ENCODE results near the gene LAD1.

The LAD1 gene

DNA sequence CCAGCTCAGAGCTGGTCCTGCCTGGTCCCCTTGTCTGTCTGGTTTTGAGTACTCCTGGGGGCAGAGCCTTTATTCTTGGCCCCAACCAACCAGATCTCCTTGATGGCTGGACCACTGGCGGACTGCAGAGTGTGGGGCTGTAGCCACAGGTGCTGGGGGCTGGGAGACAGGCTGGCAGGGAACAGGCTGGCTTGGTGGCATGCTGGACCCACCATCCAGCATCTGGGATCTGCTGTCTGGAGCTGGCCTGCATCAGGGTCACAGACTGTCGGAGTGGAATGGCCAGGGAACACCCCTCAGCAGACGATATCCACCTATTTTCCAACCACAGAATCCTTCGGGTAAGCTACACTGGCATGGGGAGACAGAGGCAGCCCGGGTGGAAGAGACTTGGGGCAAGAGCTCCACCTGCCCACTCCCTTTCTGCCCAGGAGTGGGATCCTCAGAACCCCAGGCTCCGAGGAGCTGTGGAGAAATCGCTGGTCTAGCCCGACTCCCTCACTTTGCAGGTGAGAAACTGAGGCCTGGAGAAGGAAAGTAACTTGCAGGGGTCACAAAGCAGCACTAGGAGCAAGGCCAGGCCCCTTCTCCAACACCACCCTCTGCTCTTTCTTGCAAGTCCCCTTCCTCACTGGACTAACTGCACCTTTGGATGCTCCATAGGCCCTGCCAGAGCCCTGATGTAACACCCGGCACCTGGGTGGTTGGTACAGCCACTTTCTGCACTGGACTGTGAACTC is 62.2 kb downstream of the LAD1 start:
- Histone ChIP-seq H3K79me2 (ENCODE audit: insufficient read depth, low read length) (no peaks in the 10 kb centered on the region), H3K9me2 (replicated peaks; ENCODE audit: low read depth, low read length) (no peaks in the 10 kb centered on the region), H3K36me3 (ENCODE audit: insufficient read depth, low read length) (no peaks in the 10 kb centered on the region), H3K4me3 (ENCODE audit: low read length, poor library complexity, severe bottlenecking) (no peak overlapping the region), H3K9me3 (ENCODE audit: insufficient read depth, low read depth, low read length) (no peaks in the 10 kb centered on the region), H4K20me1 (ENCODE audit: insufficient read depth, low read length, poor library complexity, severe bottlenecking) (no peaks in the 10 kb centered on the region), H3K4me1 (ENCODE audit: insufficient read depth, low read length, poor library complexity, severe bottlenecking) (no peaks in the 10 kb centered on the region), H3K9ac (ENCODE audit: low read depth, low read length, poor library complexity, severe bottlenecking) (no peak overlapping the region), H3K27me3 (ENCODE audit: insufficient read depth, low read length, poor library complexity, severe bottlenecking) (peaks cover 2% of the 10 kb centered on the region), H3F3A (ENCODE audit: low read depth) (no peaks in the 10 kb centered on the region), H2AFZ (ENCODE audit: low read length) (no peak overlapping the region), H3K4me2 (ENCODE audit: low read depth, low read length, poor library complexity, severe bottlenecking) (no peak overlapping the region)
- TF ChIP-seq, protein P1, sequence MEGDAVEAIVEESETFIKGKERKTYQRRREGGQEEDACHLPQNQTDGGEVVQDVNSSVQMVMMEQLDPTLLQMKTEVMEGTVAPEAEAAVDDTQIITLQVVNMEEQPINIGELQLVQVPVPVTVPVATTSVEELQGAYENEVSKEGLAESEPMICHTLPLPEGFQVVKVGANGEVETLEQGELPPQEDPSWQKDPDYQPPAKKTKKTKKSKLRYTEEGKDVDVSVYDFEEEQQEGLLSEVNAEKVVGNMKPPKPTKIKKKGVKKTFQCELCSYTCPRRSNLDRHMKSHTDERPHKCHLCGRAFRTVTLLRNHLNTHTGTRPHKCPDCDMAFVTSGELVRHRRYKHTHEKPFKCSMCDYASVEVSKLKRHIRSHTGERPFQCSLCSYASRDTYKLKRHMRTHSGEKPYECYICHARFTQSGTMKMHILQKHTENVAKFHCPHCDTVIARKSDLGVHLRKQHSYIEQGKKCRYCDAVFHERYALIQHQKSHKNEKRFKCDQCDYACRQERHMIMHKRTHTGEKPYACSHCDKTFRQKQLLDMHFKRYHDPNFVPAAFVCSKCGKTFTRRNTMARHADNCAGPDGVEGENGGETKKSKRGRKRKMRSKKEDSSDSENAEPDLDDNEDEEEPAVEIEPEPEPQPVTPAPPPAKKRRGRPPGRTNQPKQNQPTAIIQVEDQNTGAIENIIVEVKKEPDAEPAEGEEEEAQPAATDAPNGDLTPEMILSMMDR (conservative IDR thresholded peaks at IDR 0.05; ENCODE audit: low read length) = no peak

DNA sequence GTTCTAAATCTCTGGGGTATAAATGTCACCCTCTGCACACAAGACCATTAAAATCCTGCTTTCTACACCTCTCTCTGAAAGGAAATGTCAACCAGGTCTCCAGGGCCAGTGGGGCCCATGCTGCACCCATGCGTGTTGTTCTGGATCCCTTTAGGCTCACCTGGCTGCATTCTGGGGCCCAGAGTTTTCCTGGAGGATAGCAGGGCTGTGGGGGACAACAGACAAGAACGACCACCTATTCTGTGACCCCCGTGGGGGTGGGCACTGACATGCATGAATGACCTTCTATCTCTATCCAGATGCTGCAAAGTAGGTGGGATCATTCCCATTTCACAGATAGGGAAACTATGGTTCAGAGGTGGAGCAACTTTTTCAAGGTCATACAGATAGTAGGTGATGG is 63.2 kb downstream of the LAD1 start:
- H3K9me3 ChIP-seq (ENCODE audit: insufficient read depth, low read depth, low read length) = no peaks in the 10 kb centered on the region
- no peaks in the 10 kb centered on the region for H3K27me3 ChIP-seq (ENCODE audit: insufficient read depth, low read length, poor library complexity, severe bottlenecking)
- H3K36me3 ChIP-seq (ENCODE audit: insufficient read depth, low read length) = no peaks in the 10 kb centered on the region
- TF ChIP-seq EZH2phosphoT487 (IDR thresholded peaks at IDR 0.05; ENCODE audit: borderline replicate concordance) = no peak
- TF ChIP-seq, protein P1 (conservative IDR thresholded peaks at IDR 0.05; ENCODE audit: low read length) = no peak
- H4K20me1 ChIP-seq (ENCODE audit: insufficient read depth, low read length, poor library complexity, severe bottlenecking) = no peaks in the 10 kb centered on the region
- H2AFZ ChIP-seq (ENCODE audit: low read length) = no peak overlapping the region
- no peak overlapping the region for H3K9ac ChIP-seq (ENCODE audit: low read depth, low read length, poor library complexity, severe bottlenecking)
- no peaks in the 10 kb centered on the region for H3F3A ChIP-seq (ENCODE audit: low read depth)
- H3K4me2 ChIP-seq (ENCODE audit: low read depth, low read length, poor library complexity, severe bottlenecking) = no peak overlapping the region
- H3K4me3 ChIP-seq (ENCODE audit: low read length, poor library complexity, severe bottlenecking) = no peak overlapping the region
- no peaks in the 10 kb centered on the region for H3K79me2 ChIP-seq (ENCODE audit: insufficient read depth, low read length)
- H3K4me1 ChIP-seq (ENCODE audit: insufficient read depth, low read length, poor library complexity, severe bottlenecking) = no peaks in the 10 kb centered on the region
- H3K9me2 ChIP-seq (replicated peaks; ENCODE audit: low read depth, low read length) = no peaks in the 10 kb centered on the region

DNA sequence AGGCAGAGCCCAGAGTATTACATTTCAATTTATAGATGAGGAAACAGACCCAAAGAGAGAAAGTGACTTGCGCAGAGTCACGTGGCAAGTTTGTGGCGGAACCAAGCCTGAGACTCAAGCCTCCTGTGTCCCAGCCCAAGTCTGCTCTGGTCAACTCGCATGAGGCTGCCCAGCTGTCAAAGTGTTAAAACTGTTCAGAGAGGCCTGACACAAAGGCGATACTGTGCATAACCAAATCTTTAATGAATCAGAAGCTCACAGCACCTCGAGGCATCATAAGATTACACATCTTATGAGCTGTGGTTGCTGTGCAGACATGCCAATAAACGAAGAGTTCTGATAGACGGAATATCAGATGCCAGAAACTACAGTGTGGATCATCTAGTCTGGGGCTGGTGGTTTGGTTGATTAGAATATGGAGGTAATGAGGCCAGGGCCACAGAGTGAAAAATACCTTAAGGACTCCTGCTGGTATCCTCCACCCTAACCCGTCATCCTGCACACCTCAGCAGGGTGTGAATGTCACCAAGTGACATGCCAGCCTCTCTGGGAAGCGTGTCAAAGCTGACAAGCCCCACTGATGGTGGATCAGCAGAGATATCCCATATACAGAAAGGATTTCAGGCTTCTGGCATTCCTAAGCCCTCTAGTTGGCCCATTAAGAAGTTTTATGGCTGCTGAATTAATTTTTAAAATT is 63.8 kb downstream of the LAD1 start:
- H3K79me2 ChIP-seq (ENCODE audit: insufficient read depth, low read length) = no peaks in the 10 kb centered on the region
- H3K9ac ChIP-seq (ENCODE audit: low read depth, low read length, poor library complexity, severe bottlenecking) = no peak overlapping the region
- no peak overlapping the region for H2AFZ ChIP-seq (ENCODE audit: low read length)
- H3K4me3 ChIP-seq (ENCODE audit: low read length, poor library complexity, severe bottlenecking) = no peak overlapping the region
- no peaks in the 10 kb centered on the region for H3K27me3 ChIP-seq (ENCODE audit: insufficient read depth, low read length, poor library complexity, severe bottlenecking)
- no peaks in the 10 kb centered on the region for H3F3A ChIP-seq (ENCODE audit: low read depth)
- no peaks in the 10 kb centered on the region for H3K9me2 ChIP-seq (replicated peaks; ENCODE audit: low read depth, low read length)
- no peaks in the 10 kb centered on the region for H4K20me1 ChIP-seq (ENCODE audit: insufficient read depth, low read length, poor library complexity, severe bottlenecking)
- no peaks in the 10 kb centered on the region for H3K36me3 ChIP-seq (ENCODE audit: insufficient read depth, low read length)
- TF ChIP-seq EZH2phosphoT487 (IDR thresholded peaks at IDR 0.05; ENCODE audit: borderline replicate concordance) = no peak
- TF ChIP-seq, protein P1 (conservative IDR thresholded peaks at IDR 0.05; ENCODE audit: low read length) = no peak
- no peak overlapping the region for H3K4me2 ChIP-seq (ENCODE audit: low read depth, low read length, poor library complexity, severe bottlenecking)
- H3K4me1 ChIP-seq (ENCODE audit: insufficient read depth, low read length, poor library complexity, severe bottlenecking) = no peaks in the 10 kb centered on the region
- no peaks in the 10 kb centered on the region for H3K9me3 ChIP-seq (ENCODE audit: insufficient read depth, low read depth, low read length)
